Measurements from ENCODE around the gene MIPOL1.

Gene MIPOL1

GRCh38 chr14:37573356-37573755 lies 375.6 kb downstream of the MIPOL1 start:
- in situ Hi-C loops (cut with HindIII; ENCODE audit: low pct_ligation_motif_present, low sequenced_read_pairs): no loop called here
- DNase-seq: peak; percentile 48
- Histone ChIP-seq H3K27me3 (replicated peaks) (no peaks in the 10 kb centered on the region), H3K4me3 (ENCODE audit: low read depth, low read length) (no peak overlapping the region), H3K27ac (no peak overlapping the region), H3K36me3 (replicated peaks) (no peaks in the 10 kb centered on the region)
- TF ChIP-seq CTCF (IDR thresholded peaks at IDR 0.05; ENCODE audit: low read depth, low read length, missing control alignments): no peak

GRCh38 chr14:37579274-37579673 lies 381.5 kb downstream of the MIPOL1 start:
- in situ Hi-C loops (cut with HindIII; ENCODE audit: low pct_ligation_motif_present, low sequenced_read_pairs): no loop called here
- peaks cover 14% of the 10 kb centered on the region for H3K27me3 ChIP-seq (replicated peaks)
- no peak overlapping the region for H3K4me3 ChIP-seq (ENCODE audit: low read depth, low read length)
- no peak for DNase-seq
- H3K36me3 ChIP-seq (replicated peaks): no peaks in the 10 kb centered on the region
- no peak for TF ChIP-seq CTCF (IDR thresholded peaks at IDR 0.05; ENCODE audit: low read depth, low read length, missing control alignments)
- H3K27ac ChIP-seq: no peak overlapping the region

GRCh38 chr14:37580146-37580545 lies 382.4 kb downstream of the MIPOL1 start:
- Histone ChIP-seq H3K27ac (no peak overlapping the region), H3K36me3 (replicated peaks) (no peaks in the 10 kb centered on the region), H3K4me3 (ENCODE audit: low read depth, low read length) (no peak overlapping the region), H3K27me3 (replicated peaks) (peaks cover 22% of the 10 kb centered on the region)
- in situ Hi-C loops (cut with HindIII; ENCODE audit: low pct_ligation_motif_present, low sequenced_read_pairs): no loop called here
- no peak for TF ChIP-seq CTCF (IDR thresholded peaks at IDR 0.05; ENCODE audit: low read depth, low read length, missing control alignments)
- no peak for DNase-seq

GRCh38 chr14:37583358-37584210 lies 385.8 kb downstream of the MIPOL1 start:
- no peak for DNase-seq
- Histone ChIP-seq H3K4me3 (ENCODE audit: low read depth, low read length) (peak overlapping the region; percentile 12), H3K36me3 (replicated peaks) (no peaks in the 10 kb centered on the region), H3K27me3 (replicated peaks) (peaks cover 50% of the 10 kb centered on the region), H3K27ac (no peak overlapping the region)
- TF ChIP-seq CTCF (IDR thresholded peaks at IDR 0.05; ENCODE audit: low read depth, low read length, missing control alignments): no peak
- in situ Hi-C loops (cut with HindIII; ENCODE audit: low pct_ligation_motif_present, low sequenced_read_pairs): no loop called here

GRCh38 chr14:37584211-37585100 lies 386.7 kb downstream of the MIPOL1 start:
- H3K36me3 ChIP-seq (replicated peaks): no peaks in the 10 kb centered on the region
- H3K4me3 ChIP-seq (ENCODE audit: low read depth, low read length): no peak overlapping the region
- in situ Hi-C loops (cut with HindIII; ENCODE audit: low pct_ligation_motif_present, low sequenced_read_pairs): no loop called here
- H3K27me3 ChIP-seq (replicated peaks): peaks cover 57% of the 10 kb centered on the region
- no peak for DNase-seq
- no peak overlapping the region for H3K27ac ChIP-seq
- no peak for TF ChIP-seq CTCF (IDR thresholded peaks at IDR 0.05; ENCODE audit: low read depth, low read length, missing control alignments)
